Measurements from ENCODE around the gene MBTPS1.

MBTPS1 gene

DNA sequence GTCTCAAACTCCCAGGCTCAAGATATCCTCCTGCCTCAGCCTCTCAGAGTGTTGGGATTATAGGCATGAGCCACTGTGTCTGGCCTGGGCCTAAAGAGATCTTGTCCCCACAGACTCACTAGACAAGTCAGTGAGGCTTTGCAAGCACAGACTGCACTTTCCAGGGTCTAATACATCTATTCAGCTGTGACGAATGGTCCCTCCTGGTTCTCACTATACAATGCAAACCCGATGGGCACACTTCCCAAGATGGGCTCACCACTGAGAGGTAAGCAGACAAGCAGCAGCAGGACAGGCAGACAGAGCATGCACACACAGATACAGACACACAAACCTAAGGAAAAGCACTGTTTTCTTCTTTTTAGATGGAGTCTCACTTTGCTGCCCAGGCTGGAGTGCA is 8.8 kb downstream of the MBTPS1 start (continued):
- TF ChIP-seq, protein P1, sequence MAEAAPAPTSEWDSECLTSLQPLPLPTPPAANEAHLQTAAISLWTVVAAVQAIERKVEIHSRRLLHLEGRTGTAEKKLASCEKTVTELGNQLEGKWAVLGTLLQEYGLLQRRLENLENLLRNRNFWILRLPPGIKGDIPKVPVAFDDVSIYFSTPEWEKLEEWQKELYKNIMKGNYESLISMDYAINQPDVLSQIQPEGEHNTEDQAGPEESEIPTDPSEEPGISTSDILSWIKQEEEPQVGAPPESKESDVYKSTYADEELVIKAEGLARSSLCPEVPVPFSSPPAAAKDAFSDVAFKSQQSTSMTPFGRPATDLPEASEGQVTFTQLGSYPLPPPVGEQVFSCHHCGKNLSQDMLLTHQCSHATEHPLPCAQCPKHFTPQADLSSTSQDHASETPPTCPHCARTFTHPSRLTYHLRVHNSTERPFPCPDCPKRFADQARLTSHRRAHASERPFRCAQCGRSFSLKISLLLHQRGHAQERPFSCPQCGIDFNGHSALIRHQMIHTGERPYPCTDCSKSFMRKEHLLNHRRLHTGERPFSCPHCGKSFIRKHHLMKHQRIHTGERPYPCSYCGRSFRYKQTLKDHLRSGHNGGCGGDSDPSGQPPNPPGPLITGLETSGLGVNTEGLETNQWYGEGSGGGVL (tag by site-specific recombination; IDR thresholded peaks at IDR 0.05): no peak
- no peak for TF ChIP-seq ZNF791 (tag by site-specific recombination; IDR thresholded peaks at IDR 0.05)

- ChIA-PET POLR2A (interaction anchor here (2.1 kb wide), 1 partner anchor 11 kb away, joined by 7 read pairs; the partner anchor contains the start of gene MBTPS1), CTCF (interaction anchor here (0.7 to 1.9 kb wide), 3 partner anchors 11 to 270 kb away, joined by 3 to 4 read pairs (median 3); partner anchors contain the start of gene MBTPS1)
- peak; percentile 97 for TF ChIP-seq SCRT1 (tag by site-specific recombination; IDR thresholded peaks at IDR 0.05; ENCODE audit: borderline replicate concordance)
- TF ChIP-seq ZNF623 (tag by site-specific recombination; IDR thresholded peaks at IDR 0.05): peak; percentile 80
- TF ChIP-seq ZNF558 (tag by site-specific recombination; IDR thresholded peaks at IDR 0.05): no peak
- peak; percentile 88 for TF ChIP-seq PRDM1 (tag by site-specific recombination; IDR thresholded peaks at IDR 0.05)
- no peak for TF ChIP-seq PRDM6 (tag by site-specific recombination; IDR thresholded peaks at IDR 0.05)
- TF ChIP-seq ZNF776 (tag by site-specific recombination; IDR thresholded peaks at IDR 0.05; ENCODE audit: borderline replicate concordance): no peak
- peak; percentile 99 for TF ChIP-seq SCRT2 (tag by site-specific recombination; IDR thresholded peaks at IDR 0.05)
- peaks cover 5% of the 10 kb centered on the region for H3K4me1 ChIP-seq (ENCODE audit: control insufficient read depth, insufficient read depth, low read length)
- peaks cover 0 to 40% of the 10 kb centered on the region in 2 experiments; a peak in 2 of 3 replicates for H3K36me3 ChIP-seq (ENCODE audit: control insufficient read depth in 2 of 2, insufficient read depth in 1 of 2, low read length in 2 of 2)
- H3K4me3 ChIP-seq (ENCODE audit: low read depth, low read length): no peak overlapping the region
- H3K9me3 ChIP-seq (ENCODE audit: control insufficient read depth, insufficient read depth, low read depth, low read length): no peaks in the 10 kb centered on the region
- no peak overlapping the region for H3K27ac ChIP-seq (ENCODE audit: extremely low read depth, low read depth, low read length)
These were observed 10.6 kb downstream of the MBTPS1 start for GRCh38 chr16:84105948-84106740.

- Histone ChIP-seq H3K4me1 (ENCODE audit: control insufficient read depth, insufficient read depth, low read length) (peaks cover 5% of the 10 kb centered on the region), H3K9me3 (ENCODE audit: control insufficient read depth, insufficient read depth, low read depth, low read length) (no peaks in the 10 kb centered on the region), H3K27ac (ENCODE audit: extremely low read depth, low read depth, low read length) (no peak overlapping the region), H3K36me3 (ENCODE audit: control insufficient read depth in 2 of 2, insufficient read depth in 1 of 2, low read length in 2 of 2) (peaks cover 0 to 33% of the 10 kb centered on the region in 2 experiments; a peak in 2 of 3 replicates), H3K4me3 (ENCODE audit: low read depth, low read length) (no peak overlapping the region)
- CTCF ChIA-PET: interaction anchor here (0.7 to 1.9 kb wide), 5 partner anchors 11 to 1230 kb away, joined by 3 to 4 read pairs (median 3); partner anchors contain the start of gene MBTPS1
- POLR2A ChIA-PET: interaction anchor here (2.1 kb wide), 1 partner anchor 12 kb away, joined by 7 read pairs; the partner anchor contains the start of gene MBTPS1
- TF ChIP-seq ZBTB17 (tag by site-specific recombination; IDR thresholded peaks at IDR 0.05) (peak; percentile 58), ZNF423 (tag by site-specific recombination; IDR thresholded peaks at IDR 0.05) (no peak), KLF9 (tag by site-specific recombination; IDR thresholded peaks at IDR 0.05; ENCODE audit: low read depth) (no peak)
These were observed 11.4 kb downstream of the MBTPS1 start for GRCh38 chr16:84105301-84105815.

GRCh38 chr16:84104231-84104630 is 12.5 kb downstream of the MBTPS1 start:
- H3K4me3 ChIP-seq (ENCODE audit: low read depth, low read length): no peak overlapping the region
- peaks cover 0 to 28% of the 10 kb centered on the region in 2 experiments; a peak in 2 of 3 replicates for H3K36me3 ChIP-seq (ENCODE audit: control insufficient read depth in 2 of 2, insufficient read depth in 1 of 2, low read length in 2 of 2)
- ChIA-PET POLR2A (interaction anchor here (1.4 kb wide), 1 partner anchor 12 kb away, joined by 3 read pairs; no protein-coding TSS in a partner anchor), CTCF (interaction anchor here (0.8 to 1.0 kb wide), 3 partner anchors 19 to 390 kb away, joined by 3 to 6 read pairs (median 3); no protein-coding TSS in a partner anchor)
- no peak overlapping the region for H3K27ac ChIP-seq (ENCODE audit: extremely low read depth, low read depth, low read length)
- no peaks in the 10 kb centered on the region for H3K9me3 ChIP-seq (ENCODE audit: control insufficient read depth, insufficient read depth, low read depth, low read length)
- H3K4me1 ChIP-seq (ENCODE audit: control insufficient read depth, insufficient read depth, low read length): peaks cover 5% of the 10 kb centered on the region
- TF ChIP-seq ZNF2 (tag by site-specific recombination; IDR thresholded peaks at IDR 0.05): no peak

All from HEK293 (cell line).